ENCODE data around the gene ISG15.

DNA sequence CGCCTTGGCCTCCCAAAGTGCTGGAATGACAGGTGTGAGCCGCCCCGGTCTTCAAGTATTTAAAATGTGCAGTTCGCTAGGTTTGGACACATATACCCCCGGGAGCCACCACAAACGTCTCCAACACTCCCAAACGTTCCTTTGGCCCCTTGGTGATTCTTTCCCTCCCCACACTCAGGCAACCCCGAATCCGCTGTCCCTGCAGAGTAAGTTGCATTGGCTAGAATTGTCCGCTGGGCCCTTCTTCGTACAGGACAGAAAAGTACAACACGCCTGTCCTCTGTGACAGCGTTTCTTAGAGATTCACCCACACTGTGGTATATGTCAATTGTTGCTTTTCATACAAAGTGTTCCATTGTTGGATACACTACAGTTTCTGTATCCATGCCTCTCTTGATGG lies 28.2 kb upstream of the ISG15 start:
- TF ChIP-seq POLR2AphosphoS5 (IDR thresholded peaks at IDR 0.05; ENCODE audit: borderline replicate concordance, low read depth, low read length): no peak
- TF ChIP-seq EZH2 (IDR thresholded peaks at IDR 0.05): no peak
- TF ChIP-seq FOXP2 (optimal IDR thresholded peaks at IDR 0.05; ENCODE audit: control extremely low read depth, extremely low read length, insufficient read depth): no peak
